HPDE6-E6E7 (cell line): ENCODE results near the gene FOXF1.

Experiments used
- DNase-seq: peaks from one replicate; pipeline ENCODE4 v3.0.0; 2011; ENCODE audit warnings: missing footprints; ENCODE audit errors: extremely low spot score

The FOXF1 gene

GRCh38 chr16:86516623-86517003 lies 6.3 kb downstream of the FOXF1 start:
- no peak for DNase-seq

DNA sequence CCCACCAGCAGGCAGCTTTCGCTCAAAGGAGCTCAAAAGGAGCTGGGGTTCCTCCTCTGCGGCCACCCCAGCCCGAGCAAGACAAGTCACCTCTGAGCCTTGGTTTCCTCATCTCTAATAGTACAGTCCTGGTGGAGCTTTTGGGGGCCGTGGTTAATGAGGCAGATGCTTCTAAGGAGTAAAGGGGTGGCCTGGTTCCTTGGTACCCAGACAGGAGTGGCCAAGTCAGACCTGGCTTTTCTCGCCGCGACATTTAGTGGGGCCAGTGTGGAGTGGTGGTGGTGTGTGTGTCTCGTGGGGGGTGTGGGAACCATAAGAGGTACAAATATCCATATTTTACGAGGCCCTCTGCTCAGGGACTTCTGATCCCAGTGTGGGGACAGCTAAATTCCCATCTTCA lies 6.7 kb downstream of the FOXF1 start:
- no peak for DNase-seq

DNA sequence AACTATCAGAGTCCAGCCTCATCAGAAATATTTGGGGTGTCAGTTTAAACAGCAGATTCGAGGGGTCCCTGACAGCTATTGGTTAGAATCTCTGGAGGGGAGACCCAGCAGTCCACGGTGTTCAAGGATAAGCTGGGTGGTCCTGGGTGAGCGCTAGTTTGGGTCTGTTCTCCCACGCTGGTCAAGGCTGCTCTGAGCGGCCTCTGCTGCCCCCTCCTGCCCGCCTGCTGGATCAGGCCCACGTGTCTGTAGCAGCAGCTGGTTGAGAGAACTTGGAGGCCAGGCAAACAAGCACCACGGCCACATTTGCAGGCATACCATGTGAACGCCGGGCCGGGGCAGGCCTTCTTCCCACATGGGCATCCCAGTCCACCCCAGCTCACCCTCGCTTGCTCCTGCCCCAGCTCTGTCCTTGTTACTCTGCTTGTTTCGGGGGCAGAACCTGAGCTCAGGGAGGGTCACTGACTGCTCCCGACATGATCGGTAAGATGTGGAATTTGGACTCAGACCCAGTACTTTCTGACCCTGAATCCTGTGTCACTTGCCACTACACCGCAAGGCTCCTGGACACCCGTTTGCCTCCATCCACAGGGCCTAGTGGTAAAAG lies 7.4 kb downstream of the FOXF1 start:
- DNase-seq = peak; percentile 49

DNA sequence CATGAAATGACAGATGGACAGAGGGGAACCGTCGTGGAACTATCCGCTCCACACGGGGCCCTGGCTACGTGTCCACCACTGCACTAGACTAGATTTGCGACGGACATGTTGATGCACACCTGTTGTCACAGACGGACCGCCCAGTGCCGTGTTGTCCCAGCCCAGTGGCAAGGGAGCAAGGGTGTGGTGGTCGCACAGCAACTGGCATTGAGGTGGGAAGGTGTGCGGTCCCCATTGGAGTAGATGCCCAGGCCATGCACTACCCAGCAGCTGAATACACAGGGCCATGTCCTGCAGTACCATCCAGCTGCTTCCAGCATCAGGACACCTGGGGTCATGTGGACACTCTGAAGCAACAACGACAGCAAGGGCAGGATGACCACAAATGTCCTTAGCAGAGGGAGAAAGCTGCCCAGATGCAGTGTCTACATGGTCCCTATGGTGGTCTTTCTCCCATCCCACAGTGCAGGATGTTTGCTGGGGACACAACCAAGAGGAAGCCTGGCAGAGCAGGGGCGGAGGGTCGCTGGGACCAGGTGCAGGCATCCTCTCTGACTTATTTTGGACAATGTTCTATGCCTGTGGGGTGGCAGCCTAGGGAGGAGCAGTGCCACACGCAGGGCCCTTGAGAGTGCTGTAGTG lies 8.8 kb downstream of the FOXF1 start:
- DNase-seq = no peak

GRCh38 chr16:86519649-86520316 lies 9.5 kb downstream of the FOXF1 start:
- peak; percentile 57 for DNase-seq

DNA sequence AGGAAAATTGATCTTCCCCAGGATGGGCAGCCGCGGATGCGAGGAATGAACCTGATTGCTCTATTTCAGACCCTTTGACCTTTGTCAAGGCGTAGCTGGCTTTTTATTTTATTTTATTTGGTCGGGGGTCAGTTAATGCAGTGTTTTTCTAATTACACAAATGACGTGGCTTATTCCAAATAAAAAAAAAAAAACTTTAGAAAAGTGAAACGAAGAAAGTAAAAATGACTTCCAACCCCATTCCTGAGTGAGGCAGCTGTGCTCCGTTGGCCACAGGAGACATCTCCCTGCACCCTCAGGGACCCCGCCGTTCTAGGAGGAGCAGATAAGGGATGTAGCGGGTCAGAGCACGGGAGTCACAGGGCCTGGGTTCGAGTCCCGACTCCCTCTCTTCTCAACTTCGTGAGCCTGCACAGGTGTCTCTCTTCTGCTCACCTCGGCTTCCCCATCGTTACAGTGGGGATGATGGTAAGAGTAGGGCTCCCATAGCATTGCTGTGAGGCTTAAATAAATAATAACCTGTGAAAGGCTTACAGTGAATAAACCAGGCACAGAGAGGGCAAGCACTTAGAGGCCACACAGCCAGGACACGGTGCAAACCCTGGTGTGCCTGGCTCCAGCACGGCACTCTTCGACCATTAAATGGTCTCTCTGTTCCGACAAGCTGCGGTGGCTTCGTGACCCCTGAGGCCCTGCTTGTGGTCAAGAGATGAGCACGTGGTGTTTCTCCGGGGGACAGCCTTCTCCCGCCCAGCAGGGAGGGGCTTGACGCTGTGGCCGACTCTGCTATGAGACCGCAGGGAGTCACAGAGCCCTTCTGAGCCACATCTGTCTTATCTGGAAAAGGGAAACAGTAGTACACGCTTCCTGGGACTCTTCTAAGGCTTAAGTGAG lies 10.2 kb downstream of the FOXF1 start:
- no peak for DNase-seq

- DNase-seq = no peak
Observed at GRCh38 chr16:86521236-86522197, 11.2 kb downstream of the FOXF1 start.

DNA sequence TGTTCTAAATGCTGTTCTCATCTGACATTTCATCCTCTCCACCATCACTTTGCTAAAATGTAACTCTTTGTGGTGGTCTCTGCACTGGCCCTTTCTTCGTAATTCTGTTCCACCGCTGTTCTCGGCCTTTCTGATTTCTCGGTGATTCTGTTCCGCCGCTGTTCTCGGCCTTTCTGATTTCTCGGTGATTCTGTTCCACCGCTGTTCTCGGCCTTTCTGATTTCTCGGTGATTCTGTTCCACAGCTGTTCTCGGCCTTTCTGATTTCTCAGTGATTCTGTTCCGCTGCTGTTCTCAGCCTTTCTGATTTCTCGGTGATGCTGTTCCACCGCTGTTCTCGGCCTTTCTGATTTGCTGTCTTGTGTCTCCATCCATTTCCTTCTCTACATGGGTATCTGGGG lies 12.3 kb downstream of the FOXF1 start:
- no peak for DNase-seq

- DNase-seq = no peak
Observed at GRCh38 chr16:86523166-86523740, 12.9 kb downstream of the FOXF1 start.

- no peak for DNase-seq
Observed at GRCh38 chr16:86524029-86524428, 13.7 kb downstream of the FOXF1 start.

- DNase-seq = no peak
Observed at GRCh38 chr16:86525696-86526095, 15.4 kb downstream of the FOXF1 start.

DNA sequence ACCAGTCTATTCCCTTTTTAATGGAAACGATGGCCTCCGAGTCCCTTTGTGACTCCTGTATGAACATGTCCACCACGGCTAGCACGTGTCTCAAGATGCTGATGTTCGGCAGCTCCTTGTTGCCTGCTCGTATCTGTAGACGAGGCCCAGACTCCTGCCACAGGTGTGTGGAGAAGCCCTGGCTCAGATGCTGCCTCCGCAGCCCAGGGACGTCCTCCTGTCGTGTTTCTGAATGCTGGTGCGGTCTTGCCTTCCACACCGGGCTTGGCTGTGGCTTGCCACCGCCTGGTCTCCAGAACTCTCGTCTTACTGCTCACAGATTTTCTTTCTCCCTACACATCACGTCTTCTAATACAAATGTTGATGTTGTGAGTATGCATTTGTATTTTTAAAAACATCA lies 17.0 kb downstream of the FOXF1 start:
- DNase-seq = no peak

DNA sequence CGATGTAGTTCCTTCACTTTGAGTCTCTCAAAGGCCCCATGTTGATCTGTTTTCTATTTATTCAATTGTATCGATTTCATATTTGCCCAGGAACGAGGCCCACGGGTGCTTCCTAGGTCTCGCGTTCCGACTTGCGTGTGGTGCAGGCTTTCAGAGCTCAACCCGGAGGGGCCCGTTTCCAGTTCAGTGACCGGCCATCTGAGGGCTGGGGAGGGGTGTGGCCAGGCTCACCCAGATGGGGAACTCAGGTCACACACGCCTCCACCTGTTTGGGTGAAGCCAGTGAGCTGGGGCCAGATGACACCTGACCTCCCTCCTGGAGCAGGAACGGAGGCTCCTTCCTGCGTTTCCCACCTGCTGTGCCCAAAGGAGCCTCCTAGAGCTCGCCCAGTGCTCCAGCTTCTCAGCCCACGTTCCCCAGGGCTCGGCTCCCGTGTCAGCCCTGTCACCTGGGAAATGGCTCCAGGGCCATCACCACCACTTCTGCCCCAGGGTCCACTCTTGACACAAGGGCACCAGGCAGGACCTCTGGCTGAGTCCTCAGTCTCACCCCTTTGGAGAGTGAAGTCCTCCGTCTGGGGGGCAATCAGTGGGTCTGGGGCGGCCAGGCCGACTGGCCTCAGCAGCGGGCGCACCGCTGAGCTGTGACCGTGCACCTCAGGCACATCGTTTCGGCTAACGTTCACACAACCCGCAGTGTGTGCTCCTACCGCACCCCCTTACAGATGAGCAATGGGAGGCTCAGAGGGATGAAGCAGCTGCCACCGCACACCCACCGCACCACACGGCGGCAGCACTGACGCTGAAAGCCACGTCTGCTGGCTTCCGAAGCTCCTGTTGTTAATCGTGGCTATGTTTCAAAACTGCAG lies 18.0 kb downstream of the FOXF1 start:
- DNase-seq = no peak

- DNase-seq = no peak
Observed at GRCh38 chr16:86529160-86529559, 18.8 kb downstream of the FOXF1 start.

- DNase-seq = no peak
Observed at GRCh38 chr16:86530251-86531190, 20.2 kb downstream of the FOXF1 start.

DNA sequence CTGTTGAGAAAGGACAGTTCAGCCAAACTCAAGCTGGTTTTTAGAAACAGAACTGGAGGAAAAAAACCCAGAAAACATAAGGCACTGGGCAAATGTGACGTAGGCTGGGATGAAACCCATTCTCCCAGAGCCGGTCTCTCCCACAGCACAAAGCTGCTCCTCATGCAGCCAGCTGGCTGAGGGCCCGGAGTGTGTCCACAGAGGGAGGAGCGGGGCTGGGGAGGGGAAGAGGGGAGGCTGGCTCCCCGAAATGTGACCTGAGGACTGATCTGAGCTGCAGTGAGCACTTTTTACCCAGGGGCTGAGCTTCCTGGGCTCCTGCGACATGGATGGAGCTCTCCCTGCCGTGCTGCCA lies 20.8 kb downstream of the FOXF1 start:
- no peak for DNase-seq

DNA sequence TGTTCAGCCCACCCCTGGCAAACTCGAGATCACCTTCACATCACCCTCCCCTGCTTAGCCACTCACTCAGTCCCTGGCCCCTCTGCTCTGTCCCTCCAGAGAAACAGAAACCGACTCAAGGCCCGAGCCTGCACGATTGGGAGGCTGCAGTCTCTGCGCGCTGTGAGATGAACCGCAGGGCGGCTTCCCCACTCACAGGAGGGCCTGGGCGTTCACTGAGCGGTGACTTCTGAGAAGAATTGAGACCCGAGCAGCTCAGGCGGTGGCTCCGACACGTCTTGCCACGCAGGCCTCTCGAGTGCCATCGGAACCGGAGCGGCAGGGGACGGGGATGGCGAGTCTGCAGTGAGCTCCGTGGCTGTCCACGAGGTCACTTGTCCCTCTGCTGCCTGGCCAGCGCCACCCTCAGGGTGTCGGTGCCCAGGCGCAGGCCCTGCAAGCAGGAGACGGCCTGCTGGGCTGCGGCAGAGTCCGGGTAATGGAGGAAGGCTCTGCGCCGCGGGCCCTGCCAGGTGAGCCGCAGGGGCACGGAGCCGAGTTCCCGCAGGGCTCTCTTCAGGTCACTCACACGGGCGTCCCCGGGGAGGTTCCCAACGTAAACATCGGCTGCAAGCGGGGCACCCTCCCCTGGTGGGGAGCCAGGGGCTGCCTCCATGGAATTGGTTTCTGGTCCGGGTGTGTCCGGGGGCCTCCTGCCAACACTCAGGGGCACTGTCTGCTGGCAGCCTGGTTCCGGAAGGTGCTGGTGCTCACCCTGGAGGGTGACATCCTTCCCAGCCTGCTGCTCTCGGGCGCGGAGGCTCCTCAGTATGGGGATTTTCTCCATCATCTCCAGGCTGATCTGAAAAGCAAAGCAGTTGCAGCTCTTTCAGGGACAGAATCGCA lies 21.6 kb downstream of the FOXF1 start:
- no peak for DNase-seq

DNA sequence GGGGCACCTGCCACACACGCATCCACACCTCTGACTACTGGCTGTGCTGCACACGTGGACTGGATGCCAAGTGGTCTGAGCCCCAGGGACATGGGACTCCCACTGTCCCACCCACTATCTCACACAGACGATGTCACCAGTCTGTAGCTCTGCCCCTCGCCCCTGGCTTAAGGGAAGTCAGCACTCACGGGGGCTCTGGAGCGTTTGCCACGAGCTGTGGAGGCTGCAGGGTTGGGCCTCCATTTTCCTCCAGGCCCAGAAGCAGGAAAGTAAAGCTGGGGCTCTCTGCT lies 22.1 kb downstream of the FOXF1 start:
- DNase-seq = no peak
